Left ventricle myocardium inferior (tissue), 1 donor: ENCODE measurements around the gene WFIKKN2. TPM values are rescaled to one million over a fixed set of nuclear protein-coding genes. Genes with fewer than 3 reads are reported as not detected.

Source experiments
- DNase-seq: peaks from one replicate; pipeline ENCODE4 v3.0.0-alpha.2; 2020
- H3K27ac ChIP-seq: fragments of 200-600 bp; replicated peaks from 2 replicates; pipeline ENCODE4 v1.8.0; 2021
- H3K27me3 ChIP-seq: fragments of 200-600 bp; 2 replicates; pipeline ENCODE4 v1.8.0; 2021; ENCODE audit warnings: low read depth
- H3K36me3 ChIP-seq: fragments of 200-600 bp; 2 replicates; pipeline ENCODE4 v1.8.0; 2021
- H3K4me1 ChIP-seq: fragments of 200-600 bp; 2 replicates; pipeline ENCODE4 v1.8.0; 2021
- H3K4me3 ChIP-seq: fragments of 200-600 bp; 2 replicates; pipeline ENCODE4 v1.8.0; 2021; ENCODE audit warnings: mild to moderate bottlenecking, moderate library complexity
- H3K9me3 ChIP-seq: fragments of 200-600 bp; replicated peaks from 2 replicates; pipeline ENCODE4 v1.8.0; 2021
- intact Hi-C: fragments of 100-400 bp; cut with micrococcal nuclease; formaldehyde crosslinking; loops from one replicate; pipeline ENCODE4 v1.11.0; 2022
- long read RNA-seq: library from polyadenylated mRNA; unstranded; transcript quantifications from one replicate; pipeline ENCODE4 v2.0.0, GENCODE V29; 2021
- total RNA-seq: library from RNA; stranded (reverse); fragmentation: NEBNext Ultra II Directional; extraction: Animal tissue kit (Norgen Biotek cat#: 25700); gene quantifications from one replicate; pipeline ENCODE4 v1.2.1, GENCODE V29; 2021
- TF ChIP-seq, protein P1 (sequence below): fragments of 200-600 bp; IDR thresholded peaks from 2 replicates; pipeline ENCODE4 v1.8.0; 2021; ENCODE audit warnings: antibody characterized with exemption, mild to moderate bottlenecking, borderline replicate concordance
- donor health status: DM: no; HTN: yes; CAD: no; lungs with severe emphysema.

WFIKKN2 gene, protein sequence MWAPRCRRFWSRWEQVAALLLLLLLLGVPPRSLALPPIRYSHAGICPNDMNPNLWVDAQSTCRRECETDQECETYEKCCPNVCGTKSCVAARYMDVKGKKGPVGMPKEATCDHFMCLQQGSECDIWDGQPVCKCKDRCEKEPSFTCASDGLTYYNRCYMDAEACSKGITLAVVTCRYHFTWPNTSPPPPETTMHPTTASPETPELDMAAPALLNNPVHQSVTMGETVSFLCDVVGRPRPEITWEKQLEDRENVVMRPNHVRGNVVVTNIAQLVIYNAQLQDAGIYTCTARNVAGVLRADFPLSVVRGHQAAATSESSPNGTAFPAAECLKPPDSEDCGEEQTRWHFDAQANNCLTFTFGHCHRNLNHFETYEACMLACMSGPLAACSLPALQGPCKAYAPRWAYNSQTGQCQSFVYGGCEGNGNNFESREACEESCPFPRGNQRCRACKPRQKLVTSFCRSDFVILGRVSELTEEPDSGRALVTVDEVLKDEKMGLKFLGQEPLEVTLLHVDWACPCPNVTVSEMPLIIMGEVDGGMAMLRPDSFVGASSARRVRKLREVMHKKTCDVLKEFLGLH
- total RNA-seq = 0.25 TPM
- long read RNA-seq = 0 reads

DNA sequence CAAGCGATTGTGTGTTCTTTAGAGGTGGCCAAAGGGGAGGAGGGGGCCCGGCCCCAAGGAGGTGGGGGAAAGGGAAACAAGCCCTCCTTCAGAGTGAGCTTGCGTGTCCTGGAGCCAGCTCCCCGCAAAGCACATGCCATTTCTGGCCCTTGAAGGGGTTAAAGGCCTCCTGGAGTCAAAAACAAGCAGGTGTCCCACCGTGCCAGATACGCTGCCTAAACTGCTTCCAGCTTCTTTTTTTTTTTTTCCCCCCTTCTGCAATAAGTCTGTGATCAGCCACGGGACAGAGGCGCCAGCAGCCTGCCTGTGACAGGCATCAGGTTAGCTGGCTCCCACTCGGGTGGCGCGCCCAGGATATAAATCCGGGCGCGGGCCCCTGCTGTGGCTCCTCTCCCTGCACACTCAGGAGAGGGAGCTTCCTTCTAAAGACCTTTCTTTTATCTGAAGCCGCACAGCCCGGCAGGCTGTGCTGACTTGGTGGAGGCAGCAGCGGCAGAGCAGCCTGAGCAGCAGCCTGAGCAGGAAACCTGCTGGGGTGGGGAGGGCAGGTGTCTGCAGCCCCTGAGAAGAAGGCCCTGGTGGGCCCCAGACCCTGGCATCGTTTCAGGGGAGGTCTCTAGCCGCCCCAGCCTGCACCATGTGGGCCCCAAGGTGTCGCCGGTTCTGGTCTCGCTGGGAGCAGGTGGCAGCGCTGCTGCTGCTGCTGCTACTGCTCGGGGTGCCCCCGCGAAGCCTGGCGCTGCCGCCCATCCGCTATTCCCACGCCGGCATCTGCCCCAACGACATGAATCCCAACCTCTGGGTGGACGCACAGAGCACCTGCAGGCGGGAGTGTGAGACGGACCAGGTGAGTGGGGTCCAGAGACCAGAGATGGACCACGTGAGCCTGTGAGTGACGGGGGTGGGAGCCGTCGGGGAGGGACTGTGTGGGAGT, at the start of gene WFIKKN2:
WFIKKN2 (plus strand) TSS at position 286 of the 934 bp plus-strand sequence; CDS start at position 638, 352 bp downstream.
- peaks cover 24% of the 10 kb centered on the region for H3K27me3 ChIP-seq
- peak within 1 kb of the TSS; percentile 55 for H3K4me3 ChIP-seq
- peaks cover 23% of the 10 kb centered on the region for H3K4me1 ChIP-seq
- no peaks in the 10 kb centered on the region for H3K36me3 ChIP-seq
- intact Hi-C loops = no loop called here
- H3K9me3 ChIP-seq = no peaks in the 10 kb centered on the region
- TF ChIP-seq, protein P1, sequence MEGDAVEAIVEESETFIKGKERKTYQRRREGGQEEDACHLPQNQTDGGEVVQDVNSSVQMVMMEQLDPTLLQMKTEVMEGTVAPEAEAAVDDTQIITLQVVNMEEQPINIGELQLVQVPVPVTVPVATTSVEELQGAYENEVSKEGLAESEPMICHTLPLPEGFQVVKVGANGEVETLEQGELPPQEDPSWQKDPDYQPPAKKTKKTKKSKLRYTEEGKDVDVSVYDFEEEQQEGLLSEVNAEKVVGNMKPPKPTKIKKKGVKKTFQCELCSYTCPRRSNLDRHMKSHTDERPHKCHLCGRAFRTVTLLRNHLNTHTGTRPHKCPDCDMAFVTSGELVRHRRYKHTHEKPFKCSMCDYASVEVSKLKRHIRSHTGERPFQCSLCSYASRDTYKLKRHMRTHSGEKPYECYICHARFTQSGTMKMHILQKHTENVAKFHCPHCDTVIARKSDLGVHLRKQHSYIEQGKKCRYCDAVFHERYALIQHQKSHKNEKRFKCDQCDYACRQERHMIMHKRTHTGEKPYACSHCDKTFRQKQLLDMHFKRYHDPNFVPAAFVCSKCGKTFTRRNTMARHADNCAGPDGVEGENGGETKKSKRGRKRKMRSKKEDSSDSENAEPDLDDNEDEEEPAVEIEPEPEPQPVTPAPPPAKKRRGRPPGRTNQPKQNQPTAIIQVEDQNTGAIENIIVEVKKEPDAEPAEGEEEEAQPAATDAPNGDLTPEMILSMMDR = no peak
- H3K27ac ChIP-seq = no peak within 1 kb of the TSS
- no peak for DNase-seq

DNA sequence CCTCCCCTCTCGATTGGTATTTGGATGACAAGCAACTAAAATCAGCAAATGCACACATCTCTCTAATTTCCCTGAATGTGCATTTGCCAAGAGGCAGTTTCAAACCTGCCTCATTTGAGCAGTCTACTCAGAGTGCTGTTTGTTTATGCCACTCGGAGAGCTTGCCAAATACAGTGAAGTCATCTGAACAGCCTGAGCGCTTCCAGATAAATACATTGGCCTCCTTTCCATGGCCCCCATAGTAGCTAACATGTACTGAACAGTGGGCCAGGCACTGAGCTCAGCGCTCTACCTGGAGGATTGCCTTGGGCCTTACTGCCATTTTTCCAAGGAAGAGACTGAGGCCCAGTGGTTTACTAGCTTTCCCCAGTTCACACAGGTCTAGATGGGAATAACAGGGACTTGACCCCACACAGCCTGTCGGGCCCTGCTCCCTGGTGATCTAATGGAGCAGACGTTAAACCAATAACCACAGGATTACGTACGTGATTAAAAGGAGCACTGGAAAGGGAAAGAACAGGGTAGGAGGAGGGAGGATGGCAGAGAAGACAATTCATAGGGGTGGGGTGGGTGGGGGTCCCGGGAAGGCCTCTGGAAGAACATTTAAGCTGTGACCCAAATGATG, 49.3 kb upstream of the WFIKKN2 start:
- DNase-seq = no peak
- intact Hi-C loops = loop anchor here (2.0 to 10.0 kb wide), 2 partner anchors 57 to 169 kb away; no protein-coding TSS in a partner anchor
- peak overlapping the region; percentile 46 for H3K27ac ChIP-seq
- no peaks in the 10 kb centered on the region for H3K36me3 ChIP-seq
- H3K27me3 ChIP-seq = peaks cover 5% of the 10 kb centered on the region
- no peak overlapping the region for H3K4me3 ChIP-seq
- no peaks in the 10 kb centered on the region for H3K9me3 ChIP-seq
- peaks cover 12% of the 10 kb centered on the region for H3K4me1 ChIP-seq
- TF ChIP-seq, protein P1 = no peak

DNA sequence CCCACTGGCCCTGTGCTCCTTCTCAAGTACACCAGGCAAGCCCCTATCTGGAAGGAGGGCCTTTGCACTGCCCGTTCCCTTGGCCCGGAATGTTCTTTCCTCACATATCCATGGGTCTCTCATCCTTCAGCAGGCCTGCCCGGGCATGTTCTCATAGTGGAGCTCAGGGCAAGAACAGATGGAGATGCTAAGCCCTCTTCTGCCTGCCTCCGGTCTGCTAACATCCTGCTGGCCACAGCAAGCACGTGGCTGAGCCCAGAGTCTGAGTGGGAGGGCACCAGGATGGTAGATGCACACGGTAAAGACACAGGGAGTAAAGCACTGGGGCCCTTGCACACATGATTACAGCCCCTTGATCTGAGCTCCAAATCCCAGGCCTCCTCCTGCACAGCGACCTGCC, 48.3 kb upstream of the WFIKKN2 start:
- no peaks in the 10 kb centered on the region for H3K27me3 ChIP-seq
- no peak overlapping the region for H3K4me3 ChIP-seq
- no peak for DNase-seq
- intact Hi-C loops = loop anchor here (10.0 kb wide), 1 partner anchor 168 kb away; no protein-coding TSS in a partner anchor
- no peaks in the 10 kb centered on the region for H3K36me3 ChIP-seq
- H3K9me3 ChIP-seq = no peaks in the 10 kb centered on the region
- peaks cover 12% of the 10 kb centered on the region for H3K4me1 ChIP-seq
- no peak overlapping the region for H3K27ac ChIP-seq
- TF ChIP-seq, protein P1 = no peak

DNA sequence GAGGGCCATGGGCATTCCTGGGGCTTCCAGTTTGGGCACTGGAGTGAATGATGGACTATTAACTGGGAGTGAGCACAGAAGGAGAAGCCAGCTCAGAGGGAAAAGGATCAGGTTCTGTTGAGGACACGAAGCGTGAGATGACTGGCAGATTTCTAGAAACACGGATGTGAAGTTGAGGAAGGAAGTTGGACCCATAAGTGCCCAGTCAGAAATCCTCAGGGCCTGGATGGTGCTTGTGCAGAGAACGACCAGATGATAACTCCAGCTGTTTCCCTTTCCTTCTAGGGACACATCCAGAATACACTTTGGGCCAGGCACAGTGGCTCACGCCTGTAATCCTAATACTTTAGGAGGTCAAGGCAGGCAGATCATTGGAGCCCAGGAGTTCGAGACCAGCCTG, 44.8 kb upstream of the WFIKKN2 start:
- no peaks in the 10 kb centered on the region for H3K36me3 ChIP-seq
- no peak overlapping the region for H3K27ac ChIP-seq
- intact Hi-C loops = no loop called here
- no peak for DNase-seq
- TF ChIP-seq, protein P1 = no peak
- H3K4me3 ChIP-seq = no peak overlapping the region
- H3K4me1 ChIP-seq = peaks cover 6% of the 10 kb centered on the region
- H3K27me3 ChIP-seq = no peaks in the 10 kb centered on the region
- H3K9me3 ChIP-seq = no peaks in the 10 kb centered on the region

DNA sequence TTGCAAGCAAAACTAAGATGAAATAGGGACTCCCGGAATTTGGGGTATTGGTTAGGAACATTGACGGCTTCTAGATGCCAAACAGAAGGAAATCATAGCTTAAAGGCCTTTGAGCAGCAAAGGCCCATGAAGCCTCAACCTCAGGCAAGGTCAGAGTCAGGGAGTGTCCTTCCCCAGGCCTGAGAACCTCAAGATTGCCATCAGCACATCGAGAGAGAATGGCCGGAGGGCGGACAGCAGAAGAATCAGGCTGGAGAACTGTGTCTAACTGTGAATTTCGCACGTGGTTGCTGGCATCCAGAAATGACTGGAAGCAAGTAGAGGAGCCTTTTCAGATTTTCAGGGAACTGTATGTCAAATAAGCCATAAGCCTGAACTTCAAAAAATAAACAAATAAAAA, 43.3 kb upstream of the WFIKKN2 start:
- Histone ChIP-seq H3K9me3 (no peaks in the 10 kb centered on the region), H3K27ac (no peak overlapping the region), H3K4me3 (no peak overlapping the region), H3K4me1 (no peaks in the 10 kb centered on the region), H3K36me3 (no peaks in the 10 kb centered on the region), H3K27me3 (no peaks in the 10 kb centered on the region)
- TF ChIP-seq, protein P1 = no peak
- no peak for DNase-seq
- intact Hi-C loops = no loop called here
